B cell (primary cell): ENCODE data around the gene DHX36.

Experiments
- CTCF ChIP-seq: fragments of 200-600 bp; IDR thresholded peaks from one replicate; pipeline ENCODE4 v1.8.0; 2022; ENCODE audit warnings: antibody characterized with exemption, mild to moderate bottlenecking
- EZH2 ChIP-seq: IDR thresholded peaks from 2 replicates; pipeline ENCODE4 v1.6.1; 2012; ENCODE audit warnings: borderline replicate concordance, low read depth, mild to moderate bottlenecking, moderate library complexity, low read length; ENCODE audit not compliant: insufficient read depth, poor library complexity, severe bottlenecking

GRCh38 chr3:154275965-154276364 lies 48.3 kb downstream of the DHX36 start:
- TF ChIP-seq CTCF (no peak), EZH2 (no peak)
